Karpas-422 (cell line): Measurements from ENCODE around the gene KXD1. TPM values are rescaled to one million over a fixed set of nuclear protein-coding genes. Genes with fewer than 3 reads are reported as not detected.
"Not testable (repeated sequence)": the region's sequence is repeated elsewhere in the genome, so short reads cannot be mapped to it uniquely, and the experiment has no call there.

Source experiments
- DNase-seq: peaks from one replicate; pipeline ENCODE4 v3.0.0-alpha.2; 2015
- H2AFZ ChIP-seq: fragments of 200-600 bp; sonication (generic); 2 replicates; pipeline ENCODE4 v1.6.1; 2014; ENCODE audit warnings: antibody characterized with exemption, low read length, mixed read lengths
- H3K27ac ChIP-seq: fragments of 200-600 bp; sonication (generic); 2 replicates; pipeline ENCODE4 v1.5.1; 2014; ENCODE audit warnings: mild to moderate bottlenecking, low read length, moderate library complexity
- H3K27me3 ChIP-seq: fragments of 200-600 bp; sonication (generic); 2 replicates; pipeline ENCODE4 v1.6.1; 2014; ENCODE audit warnings: low read length, mixed read lengths
- H3K36me3 ChIP-seq: fragments of 200-600 bp; sonication (generic); 2 replicates; pipeline ENCODE4 v1.6.1; 2014; ENCODE audit warnings: low read length, mixed read lengths; ENCODE audit not compliant: insufficient read depth
- H3K4me1 ChIP-seq: fragments of 200-600 bp; sonication (generic); 2 replicates; pipeline ENCODE4 v1.6.1; 2014; ENCODE audit warnings: mild to moderate bottlenecking, low read length, mixed read lengths
- H3K4me2 ChIP-seq: fragments of 200-600 bp; sonication (generic); 2 replicates; pipeline ENCODE4 v1.6.1; 2014; ENCODE audit warnings: low read length, low read depth, mild to moderate bottlenecking; ENCODE audit not compliant: poor library complexity, severe bottlenecking
- H3K4me3 ChIP-seq: fragments of 200-600 bp; sonication (generic); 2 replicates; pipeline ENCODE4 v1.5.1; 2014; ENCODE audit warnings: mild to moderate bottlenecking, antibody characterized with exemption, low read length, mixed read lengths
- H3K79me2 ChIP-seq: fragments of 200-600 bp; sonication (generic); 2 replicates; pipeline ENCODE4 v1.6.1; 2014; ENCODE audit warnings: mild to moderate bottlenecking, low read length, mixed read lengths
- H3K9ac ChIP-seq: fragments of 200-600 bp; sonication (generic); 2 replicates; pipeline ENCODE4 v1.6.0; 2014; ENCODE audit warnings: low read length
- H3K9me2 ChIP-seq: fragments of 200-600 bp; sonication (generic), shearing (Covaris generic); replicated peaks from 2 replicates; pipeline ENCODE4 v1.6.0; 2014; ENCODE audit warnings: mild to moderate bottlenecking, low read length, moderate library complexity; ENCODE audit not compliant: insufficient read depth
- H3K9me3 ChIP-seq: fragments of 300-700, 200-600 bp; sonication (generic); 2 replicates; pipeline ENCODE4 v1.6.1; 2014; ENCODE audit warnings: low read length, mixed read lengths
- H4K20me1 ChIP-seq: fragments of 200-600 bp; sonication (generic); 2 replicates; pipeline ENCODE4 v1.6.1; 2014; ENCODE audit warnings: mild to moderate bottlenecking, antibody characterized with exemption, low read length, low read depth; ENCODE audit not compliant: insufficient read depth
- total RNA-seq: library from RNA; depleted of rRNA; stranded (reverse); fragments of >200 nt; shearing (Covaris generic); gene quantifications from 2 replicates; pipeline ENCODE4 v1.2.3, GENCODE V29; 2014; ENCODE audit warnings: low replicate concordance

The KXD1 gene
- total RNA-seq, 1 experiment from 2014 or later: 103 TPM

DNA sequence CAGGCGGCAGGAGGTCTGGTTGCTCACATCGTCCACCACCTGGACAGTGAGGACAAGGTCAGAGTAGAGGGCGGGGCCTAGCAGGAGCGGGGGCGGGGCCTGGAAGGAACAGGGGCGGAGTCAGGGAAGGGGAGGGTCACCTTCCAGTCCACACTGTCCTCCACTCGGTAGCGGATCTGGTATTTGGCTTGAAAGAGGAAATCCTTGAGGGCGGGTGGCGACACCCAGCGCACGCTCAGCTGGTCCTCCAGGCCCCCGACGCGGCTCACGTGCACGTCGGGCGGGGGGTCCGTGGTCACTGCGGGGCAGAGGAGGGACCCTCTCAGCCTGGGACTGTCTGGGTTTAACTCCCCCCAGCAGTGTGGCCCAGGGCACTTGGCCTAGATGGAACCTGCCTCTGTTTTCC, 39.1 kb downstream of the KXD1 start:
- H3K9ac ChIP-seq: no peak overlapping the region
- H4K20me1 ChIP-seq: no peaks in the 10 kb centered on the region
- H3K36me3 ChIP-seq: no peaks in the 10 kb centered on the region
- peaks cover 24% of the 10 kb centered on the region for H3K4me1 ChIP-seq
- H3K27ac ChIP-seq: no peak overlapping the region
- H3K4me3 ChIP-seq: no peak overlapping the region
- no peak overlapping the region for H3K4me2 ChIP-seq
- DNase-seq: no peak
- no peak overlapping the region for H2AFZ ChIP-seq
- no peaks in the 10 kb centered on the region for H3K9me2 ChIP-seq
- H3K79me2 ChIP-seq: no peaks in the 10 kb centered on the region
- no peaks in the 10 kb centered on the region for H3K9me3 ChIP-seq
- H3K27me3 ChIP-seq: no peaks in the 10 kb centered on the region

DNA sequence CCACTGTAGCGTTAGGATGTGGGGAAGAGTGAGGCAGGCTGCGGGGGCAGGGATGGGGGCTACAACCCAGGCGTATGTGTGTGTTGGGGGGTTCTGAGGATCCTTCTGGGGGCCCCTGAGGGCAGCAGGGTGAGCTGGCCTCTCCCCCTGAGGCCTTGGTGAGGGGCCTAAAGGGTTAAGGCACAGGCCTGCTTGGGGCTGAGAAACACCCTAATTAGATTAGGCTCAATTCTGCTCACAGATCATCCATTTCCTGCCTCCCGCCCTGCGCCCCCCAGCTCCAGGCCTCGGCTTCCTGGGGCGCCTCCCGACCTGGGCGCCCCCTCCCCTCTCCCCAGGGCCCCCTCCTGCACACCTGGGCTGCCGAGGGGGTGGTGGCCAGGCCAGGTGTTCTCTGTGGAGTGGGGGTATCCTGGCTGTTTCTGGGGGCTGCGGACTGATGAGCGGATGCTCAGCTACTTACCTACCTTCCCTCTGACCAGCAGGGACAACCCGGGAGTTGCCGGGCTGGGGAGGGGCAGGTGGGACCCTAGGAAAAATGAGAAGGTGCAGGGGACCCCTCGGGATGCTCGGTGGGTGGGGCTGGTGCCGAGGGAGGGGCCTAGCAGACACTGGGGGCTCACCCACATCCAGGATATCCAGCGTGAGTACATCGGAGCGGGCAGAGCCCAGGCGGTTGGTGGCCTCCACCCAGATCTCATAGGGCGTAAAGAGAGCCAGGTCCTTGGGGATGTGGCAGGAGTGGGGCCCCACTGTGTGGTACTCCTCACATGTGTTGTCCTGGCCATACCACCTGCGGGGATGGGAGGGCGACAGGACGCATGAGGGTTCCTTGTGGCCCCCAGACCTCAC, 40.4 kb downstream of the KXD1 start:
- Histone ChIP-seq H3K36me3 (no peaks in the 10 kb centered on the region), H2AFZ (no peak overlapping the region), H3K79me2 (no peaks in the 10 kb centered on the region), H4K20me1 (no peaks in the 10 kb centered on the region), H3K9ac (no peak overlapping the region), H3K27ac (no peak overlapping the region), H3K4me1 (peaks cover 22% of the 10 kb centered on the region), H3K27me3 (no peaks in the 10 kb centered on the region), H3K9me2 (no peaks in the 10 kb centered on the region), H3K4me2 (no peak overlapping the region), H3K9me3 (no peaks in the 10 kb centered on the region), H3K4me3 (no peak overlapping the region)
- DNase-seq: no peak

DNA sequence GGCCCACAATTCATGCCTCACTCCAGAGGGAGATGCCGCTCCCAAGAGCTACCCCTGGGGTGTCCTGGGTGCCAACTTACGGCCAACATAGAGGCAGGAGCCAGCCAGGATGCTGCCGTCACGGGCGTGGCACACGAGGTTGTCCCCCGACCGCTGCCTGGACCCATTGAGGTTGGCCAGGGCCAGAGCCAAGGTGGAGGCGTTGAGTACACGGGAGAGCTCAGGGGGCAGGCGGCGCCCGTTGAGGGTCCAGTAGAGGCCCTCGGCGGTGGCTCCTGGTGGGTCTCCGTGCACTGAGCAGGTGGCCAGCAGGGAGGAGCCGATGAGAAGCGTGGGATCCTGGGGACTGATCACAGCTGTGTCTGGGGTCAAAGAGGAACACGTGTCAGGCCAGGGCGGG, 41.8 kb downstream of the KXD1 start:
- no peaks in the 10 kb centered on the region for H3K36me3 ChIP-seq
- no peak for DNase-seq
- no peaks in the 10 kb centered on the region for H3K9me3 ChIP-seq
- no peaks in the 10 kb centered on the region for H4K20me1 ChIP-seq
- H3K4me2 ChIP-seq: no peak overlapping the region
- no peak overlapping the region for H2AFZ ChIP-seq
- no peaks in the 10 kb centered on the region for H3K79me2 ChIP-seq
- no peak overlapping the region for H3K27ac ChIP-seq
- H3K4me1 ChIP-seq: peaks cover 10% of the 10 kb centered on the region
- H3K9me2 ChIP-seq: no peaks in the 10 kb centered on the region
- H3K4me3 ChIP-seq: no peak overlapping the region
- no peak overlapping the region for H3K9ac ChIP-seq
- H3K27me3 ChIP-seq: no peaks in the 10 kb centered on the region

DNA sequence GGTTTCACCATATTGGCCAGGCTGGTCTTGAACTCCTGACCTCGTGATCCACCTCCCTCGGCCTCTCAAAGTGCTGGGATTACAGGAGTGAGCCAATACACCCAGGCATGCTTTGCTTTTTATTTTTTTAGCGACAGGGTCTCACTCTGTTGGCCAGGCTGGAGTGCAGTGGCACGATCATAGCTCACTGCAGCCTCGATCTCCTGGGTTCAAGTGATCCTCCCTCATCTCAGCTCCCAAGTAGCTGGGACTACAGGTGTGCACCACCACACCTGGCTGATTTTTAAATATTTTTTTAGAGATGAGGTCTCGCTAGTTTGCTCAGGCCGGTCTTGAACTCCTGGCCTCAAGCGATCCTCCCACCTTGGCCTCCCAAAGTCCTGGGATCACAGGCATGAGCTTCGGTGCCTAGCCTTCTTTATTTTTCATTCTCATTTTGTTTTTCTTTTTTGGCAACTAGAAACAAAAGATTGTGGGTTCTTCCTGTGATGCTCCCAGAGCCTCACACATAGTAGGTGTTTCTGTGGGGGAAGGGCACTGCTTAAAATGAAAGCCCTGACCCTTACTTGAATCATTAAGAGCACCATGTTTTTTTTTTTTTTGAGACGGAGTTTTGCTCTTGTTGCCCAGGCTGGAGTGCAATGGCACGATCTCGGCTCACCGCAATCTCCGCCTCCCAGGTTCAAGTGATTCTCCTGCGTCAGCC, 43.2 kb downstream of the KXD1 start:
- not testable (repeated sequence) for H3K4me2 ChIP-seq, H2AFZ ChIP-seq, H3K4me1 ChIP-seq, H3K79me2 ChIP-seq, DNase-seq, H3K9ac ChIP-seq, H3K9me2 ChIP-seq, H3K27ac ChIP-seq, H3K27me3 ChIP-seq, H3K36me3 ChIP-seq, H3K9me3 ChIP-seq, H3K4me3 ChIP-seq, H4K20me1 ChIP-seq

DNA sequence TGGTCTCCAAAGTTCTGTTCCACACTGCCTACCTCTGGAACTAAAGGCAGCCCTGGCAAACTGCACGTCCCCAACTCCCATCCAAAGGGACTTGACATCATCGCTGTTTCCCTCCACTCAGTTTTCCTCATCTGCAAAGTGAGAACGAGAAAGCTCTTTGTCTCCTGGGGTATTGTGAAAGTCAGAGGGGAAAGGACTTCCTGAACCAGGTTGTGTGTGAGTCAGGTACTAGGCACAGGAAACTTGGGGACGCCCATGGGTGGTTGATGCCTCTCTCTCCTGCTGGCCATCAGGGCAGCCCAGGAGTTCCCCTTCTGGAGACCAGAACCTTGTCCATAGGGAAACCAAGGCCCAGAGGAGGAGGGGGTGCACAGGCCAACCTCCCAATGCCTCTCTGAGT, 44.2 kb downstream of the KXD1 start:
- no peak overlapping the region for H3K4me3 ChIP-seq
- H3K36me3 ChIP-seq: no peaks in the 10 kb centered on the region
- no peaks in the 10 kb centered on the region for H3K27me3 ChIP-seq
- no peak overlapping the region for H2AFZ ChIP-seq
- H3K9ac ChIP-seq: no peak overlapping the region
- no peak overlapping the region for H3K4me2 ChIP-seq
- no peaks in the 10 kb centered on the region for H3K9me3 ChIP-seq
- H3K4me1 ChIP-seq: no peaks in the 10 kb centered on the region
- H3K9me2 ChIP-seq: no peaks in the 10 kb centered on the region
- no peak for DNase-seq
- no peaks in the 10 kb centered on the region for H3K79me2 ChIP-seq
- no peak overlapping the region for H3K27ac ChIP-seq
- no peaks in the 10 kb centered on the region for H4K20me1 ChIP-seq

DNA sequence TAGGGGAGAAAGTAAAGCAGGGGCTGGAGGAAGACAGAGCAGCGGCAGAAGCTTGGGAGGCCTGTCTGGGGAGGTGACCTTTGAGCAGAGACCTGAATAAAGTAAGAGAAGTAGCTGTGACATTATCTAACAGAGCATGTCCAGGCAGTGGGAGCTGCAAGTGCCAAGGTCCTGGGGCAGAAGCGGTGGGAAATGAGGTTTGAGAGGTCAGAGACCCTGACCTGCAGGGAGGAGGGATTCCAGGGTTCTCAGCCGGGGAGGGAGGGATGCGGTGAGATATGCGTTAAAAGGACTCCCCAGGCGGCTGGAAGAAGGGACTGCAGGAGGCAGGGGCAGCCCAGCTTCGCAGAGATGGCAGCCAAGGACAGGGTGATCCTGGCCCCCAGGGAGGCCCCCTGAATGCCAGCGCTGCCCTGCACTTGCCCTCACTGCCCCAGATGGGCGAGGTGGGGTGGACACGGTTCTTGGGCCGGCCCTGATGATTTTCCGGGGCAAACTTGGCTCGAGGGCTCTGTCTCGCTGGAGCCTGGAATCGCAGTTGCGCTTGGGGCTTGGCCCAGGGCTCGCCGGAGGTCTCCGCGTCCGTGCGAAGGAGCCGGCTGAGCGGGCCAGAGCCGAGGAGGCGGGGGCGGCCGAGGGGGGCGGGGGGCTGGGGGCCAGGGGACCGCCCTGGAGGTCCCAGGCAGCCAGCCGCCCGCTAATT, 45.7 kb downstream of the KXD1 start:
- Histone ChIP-seq H3K9me3 (no peaks in the 10 kb centered on the region), H3K4me2 (no peak overlapping the region)
- peak; percentile 61 for DNase-seq

DNA sequence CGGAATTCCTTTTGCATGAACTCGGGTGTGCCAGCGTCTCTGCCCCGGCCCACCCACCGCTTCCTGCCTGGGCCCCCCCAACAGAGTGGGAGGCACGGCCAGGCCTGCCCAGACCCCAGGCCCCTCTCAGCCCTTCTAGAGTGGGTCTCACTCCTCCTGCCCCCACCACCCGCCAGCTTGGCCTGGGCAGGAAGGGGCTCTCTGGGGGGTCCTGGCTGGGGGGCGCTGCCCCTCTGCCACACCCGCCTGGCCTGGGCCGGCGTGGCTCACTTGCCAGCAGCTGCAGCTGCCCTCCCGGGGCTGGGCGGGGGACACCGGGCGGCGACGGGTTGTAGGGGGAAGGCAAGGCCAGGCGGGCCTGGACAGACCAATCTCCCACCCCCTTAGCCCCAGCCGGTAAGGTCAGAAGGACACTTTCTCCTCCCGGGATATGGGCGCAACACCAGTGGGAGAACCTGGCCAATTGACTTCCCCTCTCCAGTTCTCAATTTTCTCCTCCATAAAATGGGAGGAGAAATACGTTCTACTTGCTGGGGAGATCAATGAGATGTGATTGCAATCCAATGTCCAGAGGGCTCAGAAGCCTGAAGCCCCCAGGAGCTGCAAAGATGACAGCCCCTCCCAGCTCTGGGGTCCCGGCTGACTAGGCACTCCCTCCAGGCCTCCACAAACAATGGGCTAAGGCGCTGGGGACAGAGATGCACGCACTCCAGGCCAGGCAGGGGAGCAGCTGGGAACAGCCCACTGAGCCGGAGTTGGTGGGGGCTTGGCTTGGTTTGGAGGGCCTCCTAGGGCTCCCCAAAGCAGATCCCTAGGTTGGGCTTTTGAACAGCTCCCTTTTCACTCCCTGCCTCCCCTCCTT, 46.5 kb downstream of the KXD1 start:
- H3K9me2 ChIP-seq: no peaks in the 10 kb centered on the region
- H3K9me3 ChIP-seq: no peaks in the 10 kb centered on the region
- H2AFZ ChIP-seq: no peak overlapping the region
- no peak overlapping the region for H3K4me3 ChIP-seq
- no peak overlapping the region for H3K27ac ChIP-seq
- H3K4me2 ChIP-seq: no peak overlapping the region
- no peak overlapping the region for H3K9ac ChIP-seq
- H4K20me1 ChIP-seq: no peaks in the 10 kb centered on the region
- no peak for DNase-seq
- no peaks in the 10 kb centered on the region for H3K4me1 ChIP-seq
- no peaks in the 10 kb centered on the region for H3K36me3 ChIP-seq
- H3K79me2 ChIP-seq: no peaks in the 10 kb centered on the region
- no peaks in the 10 kb centered on the region for H3K27me3 ChIP-seq

More for the DNA sequence above, 45.7 kb downstream of the KXD1 start:
- no peak overlapping the region for H3K27ac ChIP-seq
- no peak overlapping the region for H3K9ac ChIP-seq
- no peak overlapping the region for H3K4me3 ChIP-seq
- no peaks in the 10 kb centered on the region for H3K9me2 ChIP-seq
- no peak overlapping the region for H2AFZ ChIP-seq
- H4K20me1 ChIP-seq: no peaks in the 10 kb centered on the region
- H3K27me3 ChIP-seq: no peaks in the 10 kb centered on the region
- no peaks in the 10 kb centered on the region for H3K4me1 ChIP-seq
- no peaks in the 10 kb centered on the region for H3K79me2 ChIP-seq
- H3K36me3 ChIP-seq: no peaks in the 10 kb centered on the region
